Fibroblast of lung (primary cell): Measurements from ENCODE around the gene AFAP1. TPM values are rescaled to one million over a fixed set of nuclear protein-coding genes. Genes with fewer than 3 reads are reported as not detected.

Experiments used
- DNase-seq, 2 donors: peaks; one replicate each; pipeline versions ENCODE4 v3.0.0 to v3.0.0-alpha.2; 2010; ENCODE audit warnings: low read depth in 2 of 2
- H2AFZ ChIP-seq: 2 replicates; pipeline ENCODE4 v1.5.1; 2012; ENCODE audit warnings: low read length, control low read depth, inconsistent platforms
- H3K27ac ChIP-seq: 2 replicates; pipeline ENCODE4 v1.5.1; 2011; ENCODE audit warnings: low read length, control low read depth; ENCODE audit not compliant: insufficient read depth
- H3K27me3 ChIP-seq: 2 replicates; pipeline ENCODE4 v1.5.1; 2011; ENCODE audit warnings: mild to moderate bottlenecking, low read length; ENCODE audit not compliant: control insufficient read depth, insufficient read depth
- H3K36me3 ChIP-seq: 2 replicates; pipeline ENCODE4 v1.5.1; 2011; ENCODE audit warnings: low read length; ENCODE audit not compliant: control insufficient read depth, insufficient read depth
- H3K4me1 ChIP-seq: 2 replicates; pipeline ENCODE4 v1.5.1; 2011; ENCODE audit warnings: low read length; ENCODE audit not compliant: control insufficient read depth, insufficient read depth; ENCODE audit errors: extremely low read depth
- H3K4me2 ChIP-seq: 2 replicates; pipeline ENCODE4 v1.5.1; 2011; ENCODE audit warnings: low read length, control low read depth; ENCODE audit not compliant: insufficient read depth; ENCODE audit errors: extremely low read depth
- H3K4me3 ChIP-seq, 4 experiments: fragments of 200-600 bp in 1 of 4; sonication (generic) in 1 of 4; replicated peaks in 1 of 4; 2 replicates each; pipeline ENCODE4 v1.5.1; 2011 to 2016; ENCODE audit warnings: low read length in 4 of 4, low read depth in 3 of 4, mild to moderate bottlenecking in 3 of 4, control low read depth in 2 of 4, inconsistent platforms in 1 of 4, mixed read lengths in 1 of 4; ENCODE audit not compliant: insufficient read depth in 1 of 4; ENCODE audit errors: control extremely low read depth in 1 of 4
- H3K79me2 ChIP-seq: 2 replicates; pipeline ENCODE4 v1.5.1; 2012; ENCODE audit warnings: mild to moderate bottlenecking, low read length, inconsistent platforms; ENCODE audit not compliant: control insufficient read depth, insufficient read depth
- H3K9ac ChIP-seq: 2 replicates; pipeline ENCODE4 v1.5.1; 2011; ENCODE audit warnings: mild to moderate bottlenecking, low read length, control low read depth; ENCODE audit not compliant: insufficient read depth
- H3K9me3 ChIP-seq: 2 replicates; pipeline ENCODE4 v1.5.1; 2012; ENCODE audit warnings: low read depth, low read length; ENCODE audit not compliant: control insufficient read depth, insufficient read depth
- H4K20me1 ChIP-seq: 2 replicates; pipeline ENCODE4 v1.5.1; 2011; ENCODE audit warnings: low read length; ENCODE audit not compliant: control insufficient read depth, insufficient read depth; ENCODE audit errors: extremely low read depth
- CTCF ChIP-seq, 2 donors: IDR thresholded peaks in 1 of 2; conservative IDR thresholded peaks in 1 of 2; 1 replicate in 1 of 2; 2 replicates in 1 of 2; pipeline ENCODE4 v1.5.1; 2011 to 2012; ENCODE audit warnings: low read length in 2 of 2, control low read depth in 1 of 2, inconsistent platforms in 1 of 2, low read depth in 1 of 2, mild to moderate bottlenecking in 1 of 2
- EZH2 ChIP-seq: IDR thresholded peaks from 2 replicates; pipeline ENCODE4 v1.5.1; 2012; ENCODE audit warnings: low read length, control low read depth, mild to moderate bottlenecking; ENCODE audit errors: missing control alignments
- polyA plus RNA-seq, 2 donors: library from polyadenylated mRNA; depleted of rRNA in 1 of 2; stranded (reverse) in 1 of 2; unstranded in 1 of 2; fragments of >200 nt; gene quantifications; 2 replicates each; pipeline ENCODE4 v1.2.1, GENCODE V29; 2011 to 2012; ENCODE audit warnings: missing spikeins in 1 of 2
- total RNA-seq: library from RNA; depleted of rRNA; stranded (reverse); fragments of >200 nt; gene quantifications from 2 replicates; pipeline ENCODE4 v1.2.1, GENCODE V29; 2014

The AFAP1 gene
- total and polyA plus RNA-seq, 2 donors (not counting 1 experiment from before 2014, with no cell fraction given): 21.8 to 30.1 TPM

GRCh38 chr4:7967501-7968261, 28.0 kb upstream of the AFAP1 start:
- Histone ChIP-seq H3K27ac (no peak overlapping the region), H3K4me2 (no peak overlapping the region), H3K79me2 (no peaks in the 10 kb centered on the region), H4K20me1 (no peaks in the 10 kb centered on the region), H3K9ac (no peak overlapping the region), H3K36me3 (no peaks in the 10 kb centered on the region), H3K4me3 (no peak overlapping the region), H3K4me1 (peaks cover 20% of the 10 kb centered on the region), H3K9me3 (no peaks in the 10 kb centered on the region), H2AFZ (no peak overlapping the region), H3K27me3 (peaks cover 5% of the 10 kb centered on the region)
- DNase-seq: peak; percentile 53 to 64
- no peak for TF ChIP-seq EZH2

- no peak overlapping the region for H3K27ac ChIP-seq
- no peak for DNase-seq
- H3K79me2 ChIP-seq: no peaks in the 10 kb centered on the region
- peaks cover 5% of the 10 kb centered on the region for H3K27me3 ChIP-seq
- no peak for TF ChIP-seq EZH2
- TF ChIP-seq CTCF (conservative IDR thresholded peaks at IDR 0.05 in 1 of 2, IDR thresholded peaks at IDR 0.05 in 1 of 2; ENCODE audit: low read depth in 1 of 2, low read length in 2 of 2): no peak
- H3K4me3 ChIP-seq: no peak overlapping the region
- no peaks in the 10 kb centered on the region for H3K9me3 ChIP-seq
- H3K36me3 ChIP-seq: no peaks in the 10 kb centered on the region
- H3K4me1 ChIP-seq: peaks cover 20% of the 10 kb centered on the region
- H2AFZ ChIP-seq: no peak overlapping the region
- H3K9ac ChIP-seq: no peak overlapping the region
- no peak overlapping the region for H3K4me2 ChIP-seq
- no peaks in the 10 kb centered on the region for H4K20me1 ChIP-seq
Measured at GRCh38 chr4:7967063-7967440, 27.4 kb upstream of the AFAP1 start.

GRCh38 chr4:7966281-7967062, 26.8 kb upstream of the AFAP1 start:
- Histone ChIP-seq H2AFZ (no peak overlapping the region), H3K27me3 (peaks cover 5% of the 10 kb centered on the region), H3K79me2 (no peaks in the 10 kb centered on the region), H3K9me3 (no peaks in the 10 kb centered on the region), H4K20me1 (no peaks in the 10 kb centered on the region), H3K36me3 (no peaks in the 10 kb centered on the region), H3K4me1 (peaks cover 21% of the 10 kb centered on the region), H3K4me3 (no peak overlapping the region), H3K27ac (no peak overlapping the region), H3K4me2 (no peak overlapping the region), H3K9ac (no peak overlapping the region)
- no peak for DNase-seq
- no peak for TF ChIP-seq CTCF (conservative IDR thresholded peaks at IDR 0.05 in 1 of 2, IDR thresholded peaks at IDR 0.05 in 1 of 2; ENCODE audit: low read depth in 1 of 2, low read length in 2 of 2)
- TF ChIP-seq EZH2: no peak
